Activated CD4-positive, alpha-beta T cell treated with anti-CD3 and anti-CD28 coated beads for 36 hours (primary cell): ENCODE results near the gene DDN. TPM values are rescaled to one million over a fixed set of nuclear protein-coding genes. Genes with fewer than 3 reads are reported as not detected.

ENCODE experiments used
- ATAC-seq: fragments of 200-7000 bp; cut with Tn5 transposase; one replicate; pipeline ENCODE4 v1.10.0; 2021; ENCODE audit warnings: mild to moderate bottlenecking, moderate library complexity
- CTCF ChIA-PET: fragments of 350-600 bp; sonication (Branson Sonifier 250); formaldehyde crosslinking; loops from one replicate; lab custom pipeline; 2021; ENCODE audit warnings: antibody characterized with exemption; lab: Charles Lee
- POLR2A ChIA-PET: fragments of 350-600 bp; sonication (Branson Sonifier 250); formaldehyde crosslinking; loops from one replicate; lab custom pipeline; 2021; ENCODE audit warnings: antibody characterized with exemption, inconsistent platforms; lab: Charles Lee
- DNase-seq: peaks from one replicate; pipeline ENCODE4 v3.0.0-alpha.2; 2020
- H3K27ac Mint-ChIP-seq: one replicate; pipeline ENCODE4 v1.8.0; 2021; ENCODE audit warnings: mixed read lengths
- H3K27me3 Mint-ChIP-seq: one replicate; pipeline ENCODE4 v1.8.0; 2021; ENCODE audit warnings: mixed read lengths
- H3K36me3 Mint-ChIP-seq: one replicate; pipeline ENCODE4 v1.8.0; 2021; ENCODE audit warnings: low read depth, mixed read lengths
- H3K4me1 Mint-ChIP-seq: one replicate; pipeline ENCODE4 v1.8.0; 2021; ENCODE audit warnings: mixed read lengths
- H3K4me3 Mint-ChIP-seq: one replicate; pipeline ENCODE4 v1.8.0; 2021; ENCODE audit warnings: mild to moderate bottlenecking, moderate library complexity, mixed read lengths
- H3K9me3 Mint-ChIP-seq: one replicate; pipeline ENCODE4 v1.8.0; 2021; ENCODE audit warnings: low read depth, mixed read lengths
- intact Hi-C, 2 experiments: fragments of 100-400 bp; cut with DNase I in 1 of 2; cut with micrococcal nuclease in 1 of 2; formaldehyde crosslinking; loops; one replicate each; pipeline versions ENCODE4 v1.14.2 to v1.15.1; 2022 to 2024; cut with DNase I, micrococcal nuclease
- total RNA-seq, 2 experiments: library from RNA; stranded (reverse); gene quantifications; one replicate each; pipeline ENCODE4 v1.2.3, GENCODE V29; 2021

DDN gene
- total RNA-seq, 2 experiments from 2014 or later = 0.48 to 0.61 TPM

DNA sequence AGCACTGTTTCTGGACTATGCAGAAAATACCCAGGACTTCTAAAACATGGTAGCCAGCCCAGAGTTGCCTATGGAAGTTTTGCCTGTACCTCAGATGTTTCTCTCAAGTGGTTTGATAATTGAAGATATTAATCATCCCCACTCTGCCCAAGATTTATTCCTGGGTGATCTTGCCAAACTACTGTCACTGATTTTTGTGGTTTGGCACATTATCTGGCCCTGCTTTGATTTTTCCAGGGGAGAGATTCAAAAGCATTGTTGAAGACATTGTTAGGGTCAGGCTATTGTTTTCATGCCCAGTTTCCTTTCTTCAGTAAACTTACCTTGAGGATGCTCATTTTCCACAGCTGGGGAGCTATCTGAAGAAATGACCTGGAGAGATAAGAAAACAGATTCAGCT lies 13.6 kb upstream of the DDN start:
- Mint-ChIP-seq H3K27me3 (no peaks in the 10 kb centered on the region), H3K27ac (no peak overlapping the region), H3K36me3 (peaks cover 46% of the 10 kb centered on the region), H3K4me1 (peaks cover 20% of the 10 kb centered on the region), H3K4me3 (no peak overlapping the region), H3K9me3 (no peaks in the 10 kb centered on the region)
- DNase-seq (no peak), ATAC-seq (no peak)
- POLR2A ChIA-PET = interaction anchor here (0.7 kb wide), 2 partner anchors 81 to 196 kb away, joined by 7 to 9 read pairs; no protein-coding TSS in a partner anchor
- intact Hi-C loops = no loop called here
- CTCF ChIA-PET = interaction anchor here (0.6 to 2.8 kb wide), 3 partner anchors 15 to 38 kb away, joined by 3 to 19 read pairs (median 6); no protein-coding TSS in a partner anchor

DNA sequence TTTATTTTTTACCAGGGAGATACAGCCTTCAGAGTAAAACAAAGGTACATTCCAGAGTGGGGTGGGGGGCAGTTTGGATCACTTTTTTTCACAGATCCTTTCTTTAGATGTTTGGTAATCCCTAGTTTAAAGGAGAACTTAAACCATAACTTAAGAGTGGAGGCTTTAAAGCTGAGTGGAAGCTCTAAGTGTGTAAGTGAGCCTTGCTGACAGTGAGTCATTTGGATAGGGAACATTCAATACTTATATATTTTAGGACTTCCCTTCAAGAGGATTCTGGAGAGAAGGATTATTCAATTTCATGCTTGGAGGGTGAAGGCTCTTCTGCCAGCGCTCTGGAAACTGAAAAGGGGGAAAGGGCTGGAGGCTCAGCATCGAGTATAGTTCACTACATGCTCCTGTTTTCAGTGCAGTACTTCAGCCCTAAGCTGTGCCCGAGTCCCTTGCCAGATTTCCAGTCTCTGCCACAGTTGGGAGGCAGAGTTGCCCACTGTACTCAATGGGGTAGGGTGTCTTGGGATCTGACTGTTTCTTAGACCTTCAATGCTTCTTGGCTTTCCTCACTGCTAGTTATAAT lies 11.0 kb upstream of the DDN start:
- ChIA-PET CTCF (interaction anchor here (0.9 to 2.0 kb wide), 2 partner anchors 13 to 22 kb away, joined by 4 to 7 read pairs; no protein-coding TSS in a partner anchor), POLR2A (interaction anchor here (0.6 kb wide), 1 partner anchor 32 kb away, joined by 5 read pairs; the partner anchor contains the start of gene WNT1)
- DNase-seq (no peak), ATAC-seq (no peak)
- intact Hi-C loops = no loop called here
- Mint-ChIP-seq H3K4me3 (no peak overlapping the region), H3K4me1 (peaks cover 4% of the 10 kb centered on the region), H3K27me3 (no peaks in the 10 kb centered on the region), H3K36me3 (peaks cover 40% of the 10 kb centered on the region), H3K27ac (no peak overlapping the region), H3K9me3 (no peaks in the 10 kb centered on the region)

GRCh38 chr12:49008943-49009342 lies 9.8 kb upstream of the DDN start:
- Mint-ChIP-seq H3K4me3 (no peak overlapping the region), H3K9me3 (no peaks in the 10 kb centered on the region), H3K4me1 (no peaks in the 10 kb centered on the region), H3K27ac (no peak overlapping the region), H3K27me3 (no peaks in the 10 kb centered on the region), H3K36me3 (peaks cover 50% of the 10 kb centered on the region)
- ChIA-PET POLR2A (no interaction called here), CTCF (interaction anchor here (0.8 to 1.5 kb wide), 4 partner anchors 9 to 91 kb away, joined by 3 to 8 read pairs (median 4); partner anchors contain the start of gene DDN)
- intact Hi-C loops = no loop called here
- ATAC-seq (no peak), DNase-seq (no peak)

DNA sequence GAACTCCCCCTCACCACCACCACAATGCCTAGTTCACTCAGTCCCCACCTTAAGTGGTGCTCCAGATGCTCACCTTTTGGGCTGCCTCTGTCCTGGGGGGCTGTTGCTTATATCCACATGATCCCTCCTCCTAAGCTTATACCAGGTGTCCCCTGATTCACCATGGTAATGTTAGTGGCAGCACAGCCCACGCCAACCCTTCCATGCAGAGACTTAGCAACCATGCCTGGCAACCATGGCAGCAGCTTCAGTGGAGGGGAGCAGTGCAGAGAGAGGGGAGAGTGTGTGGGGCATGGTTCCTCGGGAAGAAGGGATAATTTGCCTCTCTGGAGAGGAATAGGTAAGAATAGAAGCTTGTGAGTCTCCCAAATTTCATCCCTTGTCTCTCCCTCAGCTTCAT lies 1.2 kb upstream of the DDN start:
- intact Hi-C loops = no loop called here
- DNase-seq (no peak), ATAC-seq (no peak)
- Mint-ChIP-seq H3K27ac (no peak overlapping the region), H3K4me3 (no peak overlapping the region), H3K9me3 (no peaks in the 10 kb centered on the region), H3K36me3 (peaks cover 43% of the 10 kb centered on the region), H3K4me1 (peaks cover 22% of the 10 kb centered on the region), H3K27me3 (peaks cover 37% of the 10 kb centered on the region)
- ChIA-PET CTCF (interaction anchor here (0.6 to 13.4 kb wide), 21 partner anchors 8 to 181 kb away, joined by 3 to 246 read pairs (median 4); partner anchors contain the start of genes PRKAG1 and WNT1), POLR2A (interaction anchor here (1.0 kb wide), 2 partner anchors 14 to 64 kb away, joined by 3 read pairs; no protein-coding TSS in a partner anchor)

GRCh38 chr12:48998497-48999353 lies 450 bp downstream of the DDN start:
- peak; percentile 31 for ATAC-seq
- CTCF ChIA-PET = interaction anchor here (0.6 to 13.4 kb wide), 24 partner anchors 8 to 874 kb away, joined by 3 to 246 read pairs (median 5); partner anchors contain the start of genes ARF3, DDX23, PRKAG1 and TROAP
- Mint-ChIP-seq H3K9me3 (no peaks in the 10 kb centered on the region), H3K36me3 (peaks cover 30% of the 10 kb centered on the region), H3K4me3 (peak overlapping the region; percentile 48), H3K4me1 (peaks cover 26% of the 10 kb centered on the region), H3K27me3 (peaks cover 48% of the 10 kb centered on the region), H3K27ac (no peak overlapping the region)
- intact Hi-C loops = loop anchor here (1.0 to 5.0 kb wide), 5 partner anchors 21 to 246 kb away; partner anchors contain the start of genes DDX23 (in 1 of the 2) and DHH (in 1 of the 2)
- POLR2A ChIA-PET = interaction anchor here (0.6 kb wide), 3 partner anchors 21 to 377 kb away, joined by 4 to 5 read pairs (median 4); partner anchors contain the start of gene DDX23
- peak; percentile 50 for DNase-seq

- Mint-ChIP-seq H3K4me3 (peak overlapping the region; percentile 14), H3K9me3 (no peaks in the 10 kb centered on the region), H3K4me1 (peaks cover 26% of the 10 kb centered on the region), H3K36me3 (peaks cover 24% of the 10 kb centered on the region), H3K27ac (no peak overlapping the region), H3K27me3 (peaks cover 53% of the 10 kb centered on the region)
- ChIA-PET POLR2A (no interaction called here), CTCF (interaction anchor here (0.6 to 13.4 kb wide), 27 partner anchors 9 to 517 kb away, joined by 3 to 246 read pairs (median 4); partner anchors contain the start of genes ARF3, DDX23, PRKAG1 and RHEBL1)
- intact Hi-C loops = loop anchor here (1.0 to 5.0 kb wide), 7 partner anchors 21 to 246 kb away; partner anchors contain the start of genes DDX23 (in 1 of the 2), DHH (in 1 of the 2) and PRKAG1 (in 1 of the 2)
- ATAC-seq (no peak), DNase-seq (peak; percentile 51)
Measured at GRCh38 chr12:48997719-48998496, 1.3 kb downstream of the DDN start.

DNA sequence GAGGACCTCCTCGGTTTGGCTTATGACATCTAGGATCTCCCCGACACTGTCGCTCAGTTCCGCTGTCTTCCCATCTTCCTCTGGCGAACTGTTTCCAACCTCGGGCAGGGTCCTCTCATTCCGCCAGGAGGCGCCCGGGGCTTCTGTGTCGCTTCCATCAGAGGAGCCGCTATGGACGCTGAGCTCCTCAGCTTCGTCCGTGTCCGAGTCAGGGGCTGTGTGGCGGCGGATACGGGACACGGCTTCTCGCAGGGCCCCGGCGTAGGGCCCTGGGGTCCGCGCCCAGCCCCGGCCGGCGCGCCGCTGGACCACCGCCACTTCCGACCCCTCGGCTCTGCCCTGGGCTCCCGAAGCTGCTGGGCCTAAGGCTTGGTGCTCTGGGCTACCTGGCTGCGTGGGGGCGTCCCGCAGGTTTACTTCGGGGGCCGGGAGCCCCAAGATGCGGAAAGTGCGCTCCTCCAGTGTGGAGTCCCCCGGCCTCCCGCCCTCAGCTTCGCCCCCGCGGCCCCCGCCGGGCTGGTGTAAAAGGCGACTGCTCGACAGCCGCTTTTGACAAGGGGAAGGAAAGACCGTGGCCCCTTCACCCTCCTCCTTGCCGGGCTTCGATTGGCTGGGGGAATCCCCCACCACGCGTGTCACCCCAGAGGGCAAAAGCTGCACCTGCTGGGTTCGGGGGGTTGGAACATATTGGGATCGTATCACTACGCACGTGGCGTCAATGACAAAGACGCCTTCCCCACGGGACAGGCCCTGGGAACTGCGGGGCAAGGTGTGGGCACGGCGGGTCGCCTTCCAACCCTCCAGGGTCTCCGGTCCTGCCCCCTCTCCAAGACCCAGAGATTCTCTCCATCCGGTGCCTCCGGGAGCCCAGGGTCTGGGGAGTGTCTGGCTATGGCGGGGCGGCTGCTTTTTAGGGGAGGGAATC lies 2.1 kb downstream of the DDN start:
- intact Hi-C loops = loop anchor here (1.0 to 5.0 kb wide), 8 partner anchors 21 to 245 kb away; partner anchors contain the start of genes PRKAG1 (in 2 of the 2), DDX23 (in 1 of the 2) and DHH (in 1 of the 2)
- peaks cover 52% of the 10 kb centered on the region for H3K27me3 Mint-ChIP-seq
- peak overlapping the region; percentile 14 for H3K4me3 Mint-ChIP-seq
- peak; percentile 60 for ATAC-seq
- H3K36me3 Mint-ChIP-seq = peaks cover 15% of the 10 kb centered on the region
- H3K27ac Mint-ChIP-seq = no peak overlapping the region
- CTCF ChIA-PET = interaction anchor here (0.6 to 13.4 kb wide), 33 partner anchors 9 to 518 kb away, joined by 3 to 246 read pairs (median 4); partner anchors contain the start of genes ARF3, DDX23, PRKAG1 and RHEBL1
- POLR2A ChIA-PET = interaction anchor here (0.7 to 0.8 kb wide), 2 partner anchors 17 to 315 kb away, joined by 3 to 4 read pairs; partner anchors contain the start of gene KANSL2
- DNase-seq = peak; percentile 84
- H3K9me3 Mint-ChIP-seq = no peaks in the 10 kb centered on the region
- peaks cover 26% of the 10 kb centered on the region for H3K4me1 Mint-ChIP-seq

- H3K4me1 Mint-ChIP-seq = peaks cover 26% of the 10 kb centered on the region
- no peak overlapping the region for H3K27ac Mint-ChIP-seq
- H3K9me3 Mint-ChIP-seq = no peaks in the 10 kb centered on the region
- H3K36me3 Mint-ChIP-seq = peaks cover 3% of the 10 kb centered on the region
- POLR2A ChIA-PET = no interaction called here
- ATAC-seq = peak; percentile 13
- H3K4me3 Mint-ChIP-seq = no peak overlapping the region
- CTCF ChIA-PET = interaction anchor here (0.5 to 13.4 kb wide), 12 partner anchors 12 to 680 kb away, joined by 3 to 246 read pairs (median 6); partner anchors contain the start of genes ARF3, PRKAG1, RHEBL1 and WNT1
- H3K27me3 Mint-ChIP-seq = peaks cover 52% of the 10 kb centered on the region
- DNase-seq = peak; percentile 77
- intact Hi-C loops = loop anchor here (1.0 to 5.0 kb wide), 6 partner anchors 15 to 243 kb away; partner anchors contain the start of genes DDX23 (in 2 of the 2) and DHH (in 1 of the 2)
Measured at GRCh38 chr12:48995086-48995879, 3.9 kb downstream of the DDN start.
